IMR-90 (cell line): ENCODE data around the gene ERG28. TPM values are rescaled to one million over a fixed set of nuclear protein-coding genes. Genes with fewer than 3 reads are reported as not detected.

Experiments
- ATAC-seq: fragments of 200-7000 bp; cut with Tn5 transposase; 2 replicates; pipeline ENCODE4 v1.9.1; 2020; ENCODE audit warnings: low read depth, mild to moderate bottlenecking, moderate library complexity
- BruUV-seq: library from RNA; stranded (reverse); fragments of 400-500 nt; replicated peaks from 2 replicates; lab custom pipeline; 2021; lab: Mats Ljungman, UMichigan
- CTCF ChIA-PET: fragments of 300-600 bp; formaldehyde crosslinking; extraction: SDS; loops from one replicate; lab custom pipeline; 2021; ENCODE audit warnings: antibody characterized with exemption; lab: Yijun Ruan, JAX
- POLR2A ChIA-PET: fragments of 300-600 bp; sonication (Branson Sonifier 250); formaldehyde crosslinking; loops from one replicate; lab custom pipeline; 2022; ENCODE audit warnings: antibody characterized with exemption; ENCODE audit not compliant: unreplicated experiment; lab: Charles Lee
- DNase-seq: peaks from one replicate; pipeline ENCODE4 v3.0.0; 2013
- H2AFZ ChIP-seq: replicated peaks from 2 replicates; pipeline ENCODE3; 2013; ENCODE audit warnings: low read length, mild to moderate bottlenecking; ENCODE audit not compliant: poor library complexity
- H2AK5ac ChIP-seq: 2 replicates; pipeline ENCODE4 v1.6.1; 2013; ENCODE audit warnings: low read depth, low read length, inconsistent platforms
- H2AK9ac ChIP-seq: replicated peaks from 2 replicates; pipeline ENCODE3; 2013; ENCODE audit warnings: mild to moderate bottlenecking, low read depth, low read length, moderate library complexity; ENCODE audit not compliant: poor library complexity
- H2BK120ac ChIP-seq: 2 replicates; pipeline ENCODE4 v1.6.1; 2013; ENCODE audit warnings: low read depth, low read length, inconsistent platforms
- H2BK15ac ChIP-seq: 3 replicates; pipeline ENCODE4 v1.6.1; 2013; ENCODE audit warnings: low read depth, low read length, inconsistent platforms
- H2BK20ac ChIP-seq: 2 replicates; pipeline ENCODE4 v1.6.1; 2013; ENCODE audit warnings: low read depth, mild to moderate bottlenecking, inconsistent platforms, low read length, moderate library complexity
- H2BK5ac ChIP-seq: 2 replicates; pipeline ENCODE4 v1.6.1; 2013; ENCODE audit warnings: mild to moderate bottlenecking, low read depth, low read length, inconsistent platforms; ENCODE audit not compliant: poor library complexity, severe bottlenecking
- H3K14ac ChIP-seq: replicated peaks from 2 replicates; pipeline ENCODE4 v1.6.1; 2013; ENCODE audit warnings: low read depth, low read length, inconsistent platforms
- H3K18ac ChIP-seq: 2 replicates; pipeline ENCODE4 v1.6.1; 2013; ENCODE audit warnings: low read depth, low read length, control low read depth
- H3K23ac ChIP-seq: 2 replicates; pipeline ENCODE4 v1.6.1; 2013; ENCODE audit warnings: low read depth, low read length, inconsistent platforms
- H3K27ac ChIP-seq: 2 replicates; pipeline ENCODE4 v1.5.1; 2013; ENCODE audit warnings: mild to moderate bottlenecking, control low read depth, low read length; ENCODE audit not compliant: insufficient read depth
- H3K27me3 ChIP-seq: 2 replicates; pipeline ENCODE4 v1.6.1; 2013; ENCODE audit warnings: low read length; ENCODE audit not compliant: control insufficient read depth, insufficient read depth
- H3K36me3 ChIP-seq: 2 replicates; pipeline ENCODE4 v1.6.1; 2013; ENCODE audit warnings: low read length, mixed read lengths; ENCODE audit not compliant: control insufficient read depth, insufficient read depth
- H3K4ac ChIP-seq: 2 replicates; pipeline ENCODE4 v1.6.1; 2013; ENCODE audit warnings: low read depth, low read length, inconsistent platforms
- H3K4me1 ChIP-seq: 2 replicates; pipeline ENCODE4 v1.6.1; 2013; ENCODE audit warnings: low read length, mixed read lengths; ENCODE audit not compliant: control insufficient read depth, insufficient read depth
- H3K4me2 ChIP-seq: 2 replicates; pipeline ENCODE4 v1.6.1; 2013; ENCODE audit warnings: low read depth, mild to moderate bottlenecking, control low read depth, low read length, moderate library complexity
- H3K4me3 ChIP-seq: 2 replicates; pipeline ENCODE4 v1.5.1; 2013; ENCODE audit warnings: low read depth, mild to moderate bottlenecking, control low read depth, low read length, moderate library complexity; ENCODE audit not compliant: insufficient read depth
- H3K56ac ChIP-seq: 2 replicates; pipeline ENCODE4 v1.6.1; 2013; ENCODE audit warnings: low read length, inconsistent platforms; ENCODE audit not compliant: insufficient read depth; ENCODE audit errors: extremely low read depth
- H3K79me1 ChIP-seq, 2 experiments: 2 replicates each; pipeline ENCODE4 v1.6.1; 2013; ENCODE audit warnings: low read length in 2 of 2, inconsistent platforms in 1 of 2, low read depth in 1 of 2
- H3K9ac ChIP-seq: 2 replicates; pipeline ENCODE4 v1.6.1; 2013; ENCODE audit warnings: low read depth, low read length, control low read depth
- H3K9me1 ChIP-seq: 2 replicates; pipeline ENCODE4 v1.6.1; 2013; ENCODE audit warnings: low read length, inconsistent platforms; ENCODE audit not compliant: insufficient read depth
- H3K9me3 ChIP-seq: 2 replicates; pipeline ENCODE4 v1.6.1; 2013; ENCODE audit warnings: low read length; ENCODE audit not compliant: control insufficient read depth, insufficient read depth
- H4K20me1 ChIP-seq: 2 replicates; pipeline ENCODE4 v1.6.1; 2013; ENCODE audit warnings: low read length, inconsistent platforms; ENCODE audit not compliant: insufficient read depth
- H4K5ac ChIP-seq: 2 replicates; pipeline ENCODE4 v1.6.1; 2013; ENCODE audit warnings: mild to moderate bottlenecking, low read depth, low read length, control low read depth
- H4K8ac ChIP-seq, 2 experiments: 2 replicates each; pipeline ENCODE4 v1.6.1; 2013; ENCODE audit warnings: low read depth in 2 of 2, low read length in 2 of 2, control low read depth in 1 of 2, inconsistent platforms in 1 of 2
- H4K91ac ChIP-seq: 2 replicates; pipeline ENCODE4 v1.6.1; 2013; ENCODE audit warnings: low read depth, low read length, inconsistent platforms; ENCODE audit not compliant: insufficient read depth
- BHLHE40 ChIP-seq: fragments of 150-350 bp; IDR thresholded peaks from 2 replicates; pipeline ENCODE4 v1.6.1; 2016; ENCODE audit warnings: mild to moderate bottlenecking, low read depth, low read length
- CEBPB ChIP-seq: IDR thresholded peaks from 2 replicates; pipeline ENCODE4 v1.6.1; 2012; ENCODE audit warnings: low read depth, low read length, improper control_type of control experiment
- CHD1 ChIP-seq: IDR thresholded peaks from 2 replicates; pipeline ENCODE4 v1.6.1; 2012; ENCODE audit warnings: low read depth, low read length, improper control_type of control experiment
- ELK1 ChIP-seq: fragments of 150-350 bp; IDR thresholded peaks from 2 replicates; pipeline ENCODE4 v1.6.1; 2016; ENCODE audit warnings: low read depth, mild to moderate bottlenecking, low read length, moderate library complexity, borderline replicate concordance
- FOS ChIP-seq: fragments of 150-350 bp; IDR thresholded peaks from 2 replicates; pipeline ENCODE4 v1.6.1; 2016; ENCODE audit warnings: low read depth, low read length
- MAZ ChIP-seq: IDR thresholded peaks from 2 replicates; pipeline ENCODE4 v1.6.1; 2012; ENCODE audit warnings: low read depth, mild to moderate bottlenecking, low read length, improper control_type of control experiment, moderate library complexity, borderline replicate concordance
- MXI1 ChIP-seq: IDR thresholded peaks from 2 replicates; pipeline ENCODE4 v1.6.1; 2012; ENCODE audit warnings: low read depth, mild to moderate bottlenecking, low read length, moderate library complexity, borderline replicate concordance
- NFE2L2 ChIP-seq: fragments of 150-350 bp; IDR thresholded peaks from 2 replicates; pipeline ENCODE4 v1.6.1; 2016; ENCODE audit warnings: low read depth, mild to moderate bottlenecking, low read length
- RCOR1 ChIP-seq: IDR thresholded peaks from 2 replicates; pipeline ENCODE4 v1.6.1; 2012; ENCODE audit warnings: mild to moderate bottlenecking, low read length, improper control_type of control experiment; ENCODE audit not compliant: insufficient replicate concordance
- RFX5 ChIP-seq: IDR thresholded peaks from 2 replicates; pipeline ENCODE4 v1.8.0; 2012; ENCODE audit warnings: low read depth, mild to moderate bottlenecking, low read length, moderate library complexity
- SMC3 ChIP-seq: fragments of 150-350 bp; IDR thresholded peaks from 2 replicates; pipeline ENCODE4 v1.6.1; 2016; ENCODE audit warnings: low read depth, mild to moderate bottlenecking, antibody characterized with exemption, low read length, moderate library complexity
- USF2 ChIP-seq: fragments of 150-350 bp; IDR thresholded peaks from 2 replicates; pipeline ENCODE4 v1.6.1; 2017; ENCODE audit warnings: mild to moderate bottlenecking, antibody characterized with exemption, low read length, low read depth
- WGBS, 2 experiments: methylation state at CpG; one replicate each; pipeline versions ENCODE4 v1.1.5 to v1.1.7; 2013; ENCODE audit warnings: missing lambda C conversion rate in 2 of 2; ENCODE audit not compliant: insufficient read length in 1 of 2; ENCODE audit errors: extremely low coverage in 2 of 2; 5-methylcytosine and 5-hydroxymethylcytosine counted together
- dilution Hi-C: fragments of 300-500 bp; cut with HindIII; formaldehyde crosslinking; loops from one replicate; pipeline ENCODE4 v1.14.3; 2018; ENCODE audit warnings: low sequenced_read_pairs; ENCODE audit not compliant: unreplicated experiment
- in situ Hi-C: fragments of 300-500 bp; cut with MboI; formaldehyde crosslinking; loops from 3 replicates; pipeline ENCODE4 v1.14.3; 2019; ENCODE audit warnings: low sequenced_read_pairs, inconsistent platforms, mixed read lengths
- intact Hi-C: fragments of 100-400 bp; cut with micrococcal nuclease; formaldehyde crosslinking; loops from 2 replicates; pipeline ENCODE4 v1.10.0; 2022
- polyA plus RNA-seq, 3 experiments: library from polyadenylated mRNA; depleted of rRNA; stranded (reverse); fragments of >200 nt; gene quantifications; 2 replicates each; pipeline ENCODE4 v1.2.3, GENCODE V29; 2012; ENCODE audit warnings: low replicate concordance in 1 of 3
- total RNA-seq: library from RNA; depleted of rRNA; stranded (reverse); fragments of >200 nt; gene quantifications from 2 replicates; pipeline ENCODE4 v1.2.3, GENCODE V29; 2012

Gene ERG28
- total and polyA plus RNA-seq, 2 of the 4 experiments (the other 2 are of a cell fraction): 0.90 to 15.4 TPM

- no peak overlapping the region for H2AK9ac ChIP-seq
- CTCF ChIA-PET: no interaction called here
- H4K91ac ChIP-seq: no peak overlapping the region
- no peak overlapping the region for H3K23ac ChIP-seq
- H2AFZ ChIP-seq: no peak overlapping the region
- no peak overlapping the region for H3K18ac ChIP-seq
- no peak overlapping the region for H2AK5ac ChIP-seq
- intact Hi-C loops (no loop called here), in situ Hi-C loops (no loop called here), dilution Hi-C loops (no loop called here)
- no peak overlapping the region for H4K5ac ChIP-seq
- H2BK15ac ChIP-seq: no peak overlapping the region
- H2BK20ac ChIP-seq: no peak overlapping the region
- no peak overlapping the region for H3K4me2 ChIP-seq
- H3K14ac ChIP-seq: no peak overlapping the region
- no peaks in the 10 kb centered on the region for H3K79me1 ChIP-seq
- H2BK120ac ChIP-seq: no peak overlapping the region
- peaks cover 2% of the 10 kb centered on the region; the same call in 1 of the 2 replicates for H3K4me1 ChIP-seq
- peaks cover 14% of the 10 kb centered on the region for H3K9me3 ChIP-seq
- H3K27me3 ChIP-seq: peaks cover 24% of the 10 kb centered on the region
- no peak overlapping the region for H3K9ac ChIP-seq
- no peak overlapping the region for H3K4me3 ChIP-seq
- no peak overlapping the region for H3K56ac ChIP-seq
- BruUV-seq: no TSS peak
- no peak for ATAC-seq
- no peak overlapping the region for H3K4ac ChIP-seq
- POLR2A ChIA-PET: no interaction called here
- H3K27ac ChIP-seq: no peak overlapping the region
- H4K8ac ChIP-seq: no peak overlapping the region
- no peak for DNase-seq
- no peaks in the 10 kb centered on the region for H3K36me3 ChIP-seq
- no peak overlapping the region for H2BK5ac ChIP-seq
- WGBS, 2 experiments: no CpG with 5 or more reads among the region's 4 CpGs
- no peaks in the 10 kb centered on the region for H3K9me1 ChIP-seq
- no peak for TF ChIP-seq RFX5
- TF ChIP-seq RCOR1: no peak
- TF ChIP-seq USF2: no peak
- no peak for TF ChIP-seq NFE2L2
- TF ChIP-seq FOS: no peak
- no peak for TF ChIP-seq SMC3
- no peak for TF ChIP-seq MXI1
- no peak for TF ChIP-seq CEBPB
- no peak for TF ChIP-seq CHD1
- no peak for TF ChIP-seq BHLHE40
- TF ChIP-seq MAZ: no peak
- no peak for TF ChIP-seq ELK1
- no peaks in the 10 kb centered on the region for H4K20me1 ChIP-seq
Observed at GRCh38 chr14:75612157-75612556, 48.5 kb downstream of the ERG28 start.
